A549 (cell line): ENCODE data around the gene AHR.

ENCODE experiments used
- EP300 ChIP-seq, 2 experiments: fragments of >200 bp; sonication (Bioruptor Twin); formaldehyde crosslinking; IDR thresholded peaks; 2 replicates in 1 of 2; 3 replicates in 1 of 2; pipeline ENCODE4 v1.6.1; 2016 to 2017
- JUNB ChIP-seq: fragments of >200 bp; sonication (Bioruptor Twin); formaldehyde crosslinking; IDR thresholded peaks from 2 replicates; pipeline ENCODE4 v1.6.1; 2016
- KDM1A ChIP-seq: fragments of 200-600 bp; sonication (generic); IDR thresholded peaks from 2 replicates; pipeline ENCODE4 v1.6.1; 2016; ENCODE audit warnings: low read depth, mild to moderate bottlenecking
- POLR2A ChIP-seq: IDR thresholded peaks from 2 replicates; pipeline ENCODE4 v1.6.1; 2012; ENCODE audit warnings: mild to moderate bottlenecking, low read length
- SMC3 ChIP-seq: fragments of >200 bp; sonication (Bioruptor Twin); formaldehyde crosslinking; IDR thresholded peaks from 3 replicates; pipeline ENCODE4 v1.6.1; 2018; ENCODE audit warnings: inconsistent platforms
- TP53 ChIP-seq: fragments of 250-450 bp; sonication (Bioruptor Pico); IDR thresholded peaks from 2 replicates; pipeline ENCODE4 v1.5.0; 2021; ENCODE audit warnings: mild to moderate bottlenecking, moderate library complexity
- TF ChIP-seq, protein P1 (sequence below): fragments of >200 bp; sonication (Bioruptor Twin); formaldehyde crosslinking; IDR thresholded peaks from 3 replicates; pipeline ENCODE4 v1.5.1; 2016
- TF ChIP-seq, protein P2 (sequence below): fragments of 150-350 bp; IDR thresholded peaks from 2 replicates; pipeline ENCODE4 v1.6.1; 2014; ENCODE audit warnings: low read depth, mild to moderate bottlenecking, low read length

DNA sequence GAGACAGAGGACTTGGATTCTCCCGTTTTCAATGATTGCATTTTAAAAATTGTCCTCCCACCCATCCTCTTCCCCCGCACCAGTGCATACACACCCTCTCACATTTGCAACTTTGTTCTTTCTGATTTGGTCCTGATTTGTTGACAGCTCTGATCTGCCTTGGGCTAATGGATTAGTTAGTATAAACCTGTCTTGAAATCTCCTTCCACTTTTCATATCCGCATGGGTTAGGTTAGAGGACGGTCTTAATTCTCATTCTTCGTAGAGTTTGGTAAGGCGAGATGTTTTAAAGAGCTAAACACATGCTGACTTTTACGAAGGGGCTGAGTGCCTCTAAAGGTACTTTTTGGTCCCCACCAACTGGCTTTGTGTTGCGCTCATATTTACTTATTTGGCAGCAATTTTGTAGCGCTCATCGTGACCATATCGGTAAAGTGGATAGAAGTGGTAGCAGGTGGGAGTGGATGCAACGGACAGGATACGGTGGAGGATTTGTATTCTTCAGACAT, 1.1 kb downstream of the AHR start:
- TF ChIP-seq, protein P1, sequence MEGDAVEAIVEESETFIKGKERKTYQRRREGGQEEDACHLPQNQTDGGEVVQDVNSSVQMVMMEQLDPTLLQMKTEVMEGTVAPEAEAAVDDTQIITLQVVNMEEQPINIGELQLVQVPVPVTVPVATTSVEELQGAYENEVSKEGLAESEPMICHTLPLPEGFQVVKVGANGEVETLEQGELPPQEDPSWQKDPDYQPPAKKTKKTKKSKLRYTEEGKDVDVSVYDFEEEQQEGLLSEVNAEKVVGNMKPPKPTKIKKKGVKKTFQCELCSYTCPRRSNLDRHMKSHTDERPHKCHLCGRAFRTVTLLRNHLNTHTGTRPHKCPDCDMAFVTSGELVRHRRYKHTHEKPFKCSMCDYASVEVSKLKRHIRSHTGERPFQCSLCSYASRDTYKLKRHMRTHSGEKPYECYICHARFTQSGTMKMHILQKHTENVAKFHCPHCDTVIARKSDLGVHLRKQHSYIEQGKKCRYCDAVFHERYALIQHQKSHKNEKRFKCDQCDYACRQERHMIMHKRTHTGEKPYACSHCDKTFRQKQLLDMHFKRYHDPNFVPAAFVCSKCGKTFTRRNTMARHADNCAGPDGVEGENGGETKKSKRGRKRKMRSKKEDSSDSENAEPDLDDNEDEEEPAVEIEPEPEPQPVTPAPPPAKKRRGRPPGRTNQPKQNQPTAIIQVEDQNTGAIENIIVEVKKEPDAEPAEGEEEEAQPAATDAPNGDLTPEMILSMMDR, result no peak
- TF ChIP-seq EP300 (IDR thresholded peaks at IDR 0.05) (no peak), JUNB (no peak), POLR2A (no peak), SMC3 (no peak), KDM1A (no peak), TP53 (CRISPR knock-in tag) (no peak)
- TF ChIP-seq, protein P2, sequence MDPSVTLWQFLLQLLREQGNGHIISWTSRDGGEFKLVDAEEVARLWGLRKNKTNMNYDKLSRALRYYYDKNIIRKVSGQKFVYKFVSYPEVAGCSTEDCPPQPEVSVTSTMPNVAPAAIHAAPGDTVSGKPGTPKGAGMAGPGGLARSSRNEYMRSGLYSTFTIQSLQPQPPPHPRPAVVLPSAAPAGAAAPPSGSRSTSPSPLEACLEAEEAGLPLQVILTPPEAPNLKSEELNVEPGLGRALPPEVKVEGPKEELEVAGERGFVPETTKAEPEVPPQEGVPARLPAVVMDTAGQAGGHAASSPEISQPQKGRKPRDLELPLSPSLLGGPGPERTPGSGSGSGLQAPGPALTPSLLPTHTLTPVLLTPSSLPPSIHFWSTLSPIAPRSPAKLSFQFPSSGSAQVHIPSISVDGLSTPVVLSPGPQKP, result no peak
